Measurements from ENCODE around the gene APOL4.

Gene APOL4

DNA sequence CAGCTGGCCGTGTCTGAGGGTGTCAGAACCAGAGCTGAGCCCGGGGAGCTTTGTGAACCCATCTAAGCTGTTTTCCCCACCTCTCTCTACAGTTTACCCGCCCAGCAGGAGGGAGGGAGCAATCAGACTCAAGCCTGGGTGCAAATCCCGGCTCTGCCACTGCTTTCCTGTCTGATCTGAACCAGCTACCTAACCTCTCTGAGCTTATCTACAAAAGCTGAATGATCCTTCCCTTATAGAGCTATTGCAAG lies 37.5 kb upstream of the APOL4 start:
- no peaks in the 10 kb centered on the region for H3K9me3 ChIP-seq (ENCODE audit: control insufficient read depth, low read length)

DNA sequence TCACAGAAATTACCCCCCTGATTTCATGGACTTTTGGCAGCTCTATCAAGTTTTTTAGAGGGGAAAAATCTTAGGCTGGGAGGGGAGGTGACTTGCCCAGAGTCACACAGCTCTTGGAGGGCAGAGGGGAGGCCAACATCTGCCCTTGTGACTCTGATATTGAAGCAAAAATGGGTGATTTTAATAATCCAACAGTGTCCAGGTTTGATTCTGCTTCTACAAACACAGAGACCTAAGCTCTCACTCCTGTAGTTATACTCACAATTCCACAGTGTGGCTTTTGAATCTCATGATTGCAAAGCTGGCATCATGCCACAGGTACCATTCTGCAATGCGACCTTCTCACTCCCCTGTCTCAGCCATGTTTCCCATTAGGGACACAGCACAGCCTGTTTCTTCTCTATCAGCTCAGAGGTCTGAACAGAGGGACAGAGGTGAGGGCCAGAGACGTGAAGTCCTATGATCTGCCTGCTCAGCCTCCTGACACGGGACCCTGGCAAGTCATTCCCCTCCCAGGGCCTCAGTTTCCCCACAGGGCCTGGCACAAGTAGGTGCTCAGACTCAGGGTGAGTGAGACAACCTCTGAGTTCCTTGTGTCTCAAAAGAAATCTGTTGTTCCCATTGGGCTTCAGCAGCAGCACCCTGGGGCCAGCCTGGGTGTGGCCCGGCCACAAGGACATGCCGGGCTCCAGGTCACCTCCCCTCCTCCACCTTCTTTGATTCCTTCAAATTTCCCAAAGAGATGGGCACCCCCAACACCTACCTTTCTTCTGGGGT lies 37.0 kb upstream of the APOL4 start:
- no peaks in the 10 kb centered on the region for H3K9me3 ChIP-seq (ENCODE audit: control insufficient read depth, low read length)
- peak overlapping the region; percentile 82 for H3K4me3 ChIP-seq (ENCODE audit: insufficient read depth, low read depth, low read length, poor library complexity, severe bottlenecking)
- no peaks in the 10 kb centered on the region for H3K27me3 ChIP-seq (replicated peaks; ENCODE audit: control insufficient read depth, insufficient read depth, low read length, poor library complexity, severe bottlenecking)
- peak overlapping the region; percentile 77 for H3K27ac ChIP-seq (ENCODE audit: insufficient read depth, low read length, poor library complexity, severe bottlenecking)
- no peak for DNase-seq
- H3K36me3 ChIP-seq (ENCODE audit: control insufficient read depth, insufficient read depth, low read length) = peaks cover 20% of the 10 kb centered on the region
- peaks cover 23% of the 10 kb centered on the region for H3K4me1 ChIP-seq (ENCODE audit: control insufficient read depth, insufficient read depth, low read length, poor library complexity, severe bottlenecking)

More for the DNA sequence above, 37.5 kb upstream of the APOL4 start:
- Histone ChIP-seq H3K27me3 (replicated peaks; ENCODE audit: control insufficient read depth, insufficient read depth, low read length, poor library complexity, severe bottlenecking) (no peaks in the 10 kb centered on the region), H3K4me1 (ENCODE audit: control insufficient read depth, insufficient read depth, low read length, poor library complexity, severe bottlenecking) (peaks cover 23% of the 10 kb centered on the region), H3K36me3 (ENCODE audit: control insufficient read depth, insufficient read depth, low read length) (peaks cover 19% of the 10 kb centered on the region), H3K27ac (ENCODE audit: insufficient read depth, low read length, poor library complexity, severe bottlenecking) (peak overlapping the region; percentile 77), H3K4me3 (ENCODE audit: insufficient read depth, low read depth, low read length, poor library complexity, severe bottlenecking) (peak overlapping the region; percentile 82)
- no peak for DNase-seq

- H3K4me1 ChIP-seq (ENCODE audit: control insufficient read depth, insufficient read depth, low read length, poor library complexity, severe bottlenecking) = peaks cover 23% of the 10 kb centered on the region
- H3K4me3 ChIP-seq (ENCODE audit: insufficient read depth, low read depth, low read length, poor library complexity, severe bottlenecking) = peak overlapping the region; percentile 82
- H3K9me3 ChIP-seq (ENCODE audit: control insufficient read depth, low read length) = no peaks in the 10 kb centered on the region
- DNase-seq = no peak
- H3K27ac ChIP-seq (ENCODE audit: insufficient read depth, low read length, poor library complexity, severe bottlenecking) = peak overlapping the region; percentile 77
- peaks cover 28% of the 10 kb centered on the region for H3K36me3 ChIP-seq (ENCODE audit: control insufficient read depth, insufficient read depth, low read length)
- H3K27me3 ChIP-seq (replicated peaks; ENCODE audit: control insufficient read depth, insufficient read depth, low read length, poor library complexity, severe bottlenecking) = no peaks in the 10 kb centered on the region
These were observed 36.1 kb upstream of the APOL4 start for GRCh38 chr22:36237462-36238372.

DNA sequence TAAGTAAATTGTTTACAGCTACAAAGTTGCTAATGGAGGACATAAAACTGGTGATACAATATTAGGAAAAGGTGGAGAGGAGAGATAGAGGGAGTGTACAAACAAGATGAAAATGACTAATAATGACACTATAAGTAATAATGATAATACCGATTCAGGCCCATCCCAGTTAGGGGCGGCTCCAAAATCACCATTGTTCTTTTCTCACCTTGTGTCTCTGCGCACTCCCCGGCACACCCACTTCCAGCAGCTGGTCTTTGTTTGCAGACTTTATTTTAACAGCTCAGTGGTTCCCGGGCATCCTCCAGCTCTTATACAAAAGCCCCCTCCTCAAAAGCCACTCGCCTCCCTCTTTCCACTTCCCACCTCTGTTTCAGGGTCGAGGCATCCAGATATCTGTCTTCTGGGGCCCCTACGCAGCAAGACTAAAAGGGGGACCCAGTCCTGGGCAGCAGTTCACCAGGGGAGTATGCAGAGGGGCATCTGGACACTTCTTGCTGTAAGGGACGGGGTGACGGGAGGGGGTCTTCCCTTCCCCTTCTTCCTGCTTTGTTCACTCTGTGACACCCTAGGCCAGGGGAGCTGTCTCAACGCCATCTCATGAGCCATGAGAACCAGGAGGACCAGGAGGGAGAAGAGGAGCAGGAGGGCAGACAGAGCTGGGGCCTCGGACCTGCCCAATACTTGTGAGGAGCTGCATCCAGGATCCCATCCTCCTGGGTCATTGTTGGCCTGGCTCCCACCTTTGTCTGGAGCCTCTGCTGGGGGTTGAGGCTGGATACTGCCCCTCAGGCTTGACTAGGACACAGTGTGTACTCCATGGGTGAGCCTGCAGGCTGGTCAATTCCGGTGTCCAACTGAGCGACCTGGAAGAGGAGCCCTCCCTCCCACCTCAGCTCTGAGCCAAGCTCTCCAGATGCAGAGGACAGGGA lies 35.0 kb upstream of the APOL4 start:
- Histone ChIP-seq H3K27me3 (replicated peaks; ENCODE audit: control insufficient read depth, insufficient read depth, low read length, poor library complexity, severe bottlenecking) (no peaks in the 10 kb centered on the region), H3K36me3 (ENCODE audit: control insufficient read depth, insufficient read depth, low read length) (peaks cover 39% of the 10 kb centered on the region), H3K27ac (ENCODE audit: insufficient read depth, low read length, poor library complexity, severe bottlenecking) (peak overlapping the region; percentile 77), H3K4me3 (ENCODE audit: insufficient read depth, low read depth, low read length, poor library complexity, severe bottlenecking) (no peak overlapping the region), H3K9me3 (ENCODE audit: control insufficient read depth, low read length) (no peaks in the 10 kb centered on the region), H3K4me1 (ENCODE audit: control insufficient read depth, insufficient read depth, low read length, poor library complexity, severe bottlenecking) (peaks cover 23% of the 10 kb centered on the region)
- no peak for DNase-seq

GRCh38 chr22:36235585-36235984 lies 34.0 kb upstream of the APOL4 start:
- no peak overlapping the region for H3K4me3 ChIP-seq (ENCODE audit: insufficient read depth, low read depth, low read length, poor library complexity, severe bottlenecking)
- H3K4me1 ChIP-seq (ENCODE audit: control insufficient read depth, insufficient read depth, low read length, poor library complexity, severe bottlenecking) = peaks cover 23% of the 10 kb centered on the region
- H3K27ac ChIP-seq (ENCODE audit: insufficient read depth, low read length, poor library complexity, severe bottlenecking) = no peak overlapping the region
- no peaks in the 10 kb centered on the region for H3K27me3 ChIP-seq (replicated peaks; ENCODE audit: control insufficient read depth, insufficient read depth, low read length, poor library complexity, severe bottlenecking)
- no peak for DNase-seq
- peaks cover 49% of the 10 kb centered on the region for H3K36me3 ChIP-seq (ENCODE audit: control insufficient read depth, insufficient read depth, low read length)
- H3K9me3 ChIP-seq (ENCODE audit: control insufficient read depth, low read length) = no peaks in the 10 kb centered on the region

DNA sequence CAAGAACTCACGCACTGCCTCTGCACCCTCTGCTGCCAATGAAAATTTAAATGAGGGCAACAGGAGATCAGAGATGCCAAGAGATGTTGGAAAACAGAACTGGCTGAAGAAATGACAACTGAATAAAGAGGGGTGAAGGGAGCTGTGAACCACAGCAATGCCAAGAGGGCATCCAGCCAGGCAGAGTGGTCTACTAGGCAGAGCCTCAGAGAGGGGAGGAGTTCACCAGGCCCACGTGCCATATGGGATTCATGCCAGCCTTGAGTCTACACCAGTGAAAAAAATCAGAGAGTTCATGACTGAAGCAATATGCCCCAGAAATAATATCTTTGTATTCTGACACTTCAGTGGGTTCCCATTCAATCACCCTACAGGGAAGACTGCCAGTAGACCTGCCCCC lies 33.3 kb upstream of the APOL4 start:
- DNase-seq = no peak
- peaks cover 54% of the 10 kb centered on the region for H3K36me3 ChIP-seq (ENCODE audit: control insufficient read depth, insufficient read depth, low read length)

DNA sequence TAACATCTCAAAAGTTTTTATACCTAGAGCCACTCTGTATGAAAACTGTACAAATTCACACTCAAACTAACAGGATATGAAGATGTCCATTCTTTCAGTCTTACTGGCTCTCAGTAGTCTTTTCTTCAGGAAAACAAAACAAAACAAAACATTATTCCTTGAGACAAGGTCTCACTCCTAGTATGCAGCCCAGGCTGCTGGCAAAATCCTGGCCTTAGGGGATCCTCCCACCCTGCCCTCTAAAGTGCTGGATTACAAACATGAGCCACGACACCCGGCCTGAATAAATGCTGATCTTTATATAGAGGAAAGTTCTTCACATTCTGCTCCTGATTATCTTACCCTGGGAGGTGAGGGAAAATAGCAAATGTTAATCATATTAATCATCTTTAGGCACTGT lies 32.6 kb upstream of the APOL4 start:
- H3K4me1 ChIP-seq (ENCODE audit: control insufficient read depth, insufficient read depth, low read length, poor library complexity, severe bottlenecking) = peaks cover 18% of the 10 kb centered on the region
- no peaks in the 10 kb centered on the region for H3K9me3 ChIP-seq (ENCODE audit: control insufficient read depth, low read length)
- no peak overlapping the region for H3K27ac ChIP-seq (ENCODE audit: insufficient read depth, low read length, poor library complexity, severe bottlenecking)
- no peak for DNase-seq
- no peaks in the 10 kb centered on the region for H3K27me3 ChIP-seq (replicated peaks; ENCODE audit: control insufficient read depth, insufficient read depth, low read length, poor library complexity, severe bottlenecking)
- peaks cover 60% of the 10 kb centered on the region for H3K36me3 ChIP-seq (ENCODE audit: control insufficient read depth, insufficient read depth, low read length)
- no peak overlapping the region for H3K4me3 ChIP-seq (ENCODE audit: insufficient read depth, low read depth, low read length, poor library complexity, severe bottlenecking)

More for the DNA sequence above, 33.3 kb upstream of the APOL4 start:
- no peaks in the 10 kb centered on the region for H3K9me3 ChIP-seq (ENCODE audit: control insufficient read depth, low read length)
- no peaks in the 10 kb centered on the region for H3K27me3 ChIP-seq (replicated peaks; ENCODE audit: control insufficient read depth, insufficient read depth, low read length, poor library complexity, severe bottlenecking)
- H3K4me1 ChIP-seq (ENCODE audit: control insufficient read depth, insufficient read depth, low read length, poor library complexity, severe bottlenecking) = peaks cover 22% of the 10 kb centered on the region
- H3K27ac ChIP-seq (ENCODE audit: insufficient read depth, low read length, poor library complexity, severe bottlenecking) = no peak overlapping the region
- no peak overlapping the region for H3K4me3 ChIP-seq (ENCODE audit: insufficient read depth, low read depth, low read length, poor library complexity, severe bottlenecking)

- H3K36me3 ChIP-seq (ENCODE audit: control insufficient read depth, insufficient read depth, low read length) = peaks cover 63% of the 10 kb centered on the region
- no peak overlapping the region for H3K4me3 ChIP-seq (ENCODE audit: insufficient read depth, low read depth, low read length, poor library complexity, severe bottlenecking)
- no peaks in the 10 kb centered on the region for H3K27me3 ChIP-seq (replicated peaks; ENCODE audit: control insufficient read depth, insufficient read depth, low read length, poor library complexity, severe bottlenecking)
- no peak overlapping the region for H3K27ac ChIP-seq (ENCODE audit: insufficient read depth, low read length, poor library complexity, severe bottlenecking)
- no peaks in the 10 kb centered on the region for H3K9me3 ChIP-seq (ENCODE audit: control insufficient read depth, low read length)
- peaks cover 18% of the 10 kb centered on the region for H3K4me1 ChIP-seq (ENCODE audit: control insufficient read depth, insufficient read depth, low read length, poor library complexity, severe bottlenecking)
- no peak for DNase-seq
These were observed 32.2 kb upstream of the APOL4 start for GRCh38 chr22:36233796-36234195.

DNA sequence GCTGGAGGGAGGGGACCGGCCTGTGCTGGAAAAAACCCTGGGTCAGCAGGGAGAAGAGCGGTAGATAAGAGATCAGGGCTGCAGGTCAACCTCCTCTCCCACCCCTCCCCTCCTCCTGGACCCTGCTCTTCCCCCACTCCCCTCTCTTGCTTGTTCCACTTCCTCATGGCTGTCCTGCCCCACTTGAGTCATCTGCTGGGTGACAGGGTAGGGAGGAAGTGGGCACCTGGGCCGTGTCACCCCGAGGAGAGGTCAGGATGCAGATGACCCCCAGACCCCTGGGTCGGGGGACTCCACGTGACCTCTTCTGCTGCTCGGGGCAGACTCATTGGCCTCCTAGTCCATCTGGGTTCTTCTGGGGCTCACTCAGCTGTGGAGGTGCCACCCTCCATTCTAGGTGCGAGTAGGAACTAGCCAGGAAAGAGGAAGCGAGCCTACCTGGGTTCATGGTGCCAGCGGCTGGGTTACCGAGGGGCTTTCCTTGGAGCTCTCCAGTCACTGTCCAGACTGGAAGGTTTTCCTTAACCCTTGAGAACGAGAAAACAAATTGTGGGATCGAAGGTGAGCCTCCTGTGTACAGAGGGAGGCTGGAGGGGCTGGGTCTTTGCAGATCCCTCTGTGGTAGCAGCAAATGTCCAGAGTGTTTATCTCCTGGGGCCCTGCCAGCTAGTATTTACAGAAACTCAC lies 31.2 kb upstream of the APOL4 start:
- Histone ChIP-seq H3K27me3 (replicated peaks; ENCODE audit: control insufficient read depth, insufficient read depth, low read length, poor library complexity, severe bottlenecking) (no peaks in the 10 kb centered on the region), H3K27ac (ENCODE audit: insufficient read depth, low read length, poor library complexity, severe bottlenecking) (no peak overlapping the region), H3K4me1 (ENCODE audit: control insufficient read depth, insufficient read depth, low read length, poor library complexity, severe bottlenecking) (peaks cover 14% of the 10 kb centered on the region), H3K36me3 (ENCODE audit: control insufficient read depth, insufficient read depth, low read length) (peaks cover 72% of the 10 kb centered on the region), H3K4me3 (ENCODE audit: insufficient read depth, low read depth, low read length, poor library complexity, severe bottlenecking) (no peak overlapping the region), H3K9me3 (ENCODE audit: control insufficient read depth, low read length) (no peaks in the 10 kb centered on the region)
- DNase-seq = no peak

All from effector memory CD4-positive, alpha-beta T cell (primary cell).